Measurements from ENCODE around the gene TNS1.

Gene TNS1

DNA sequence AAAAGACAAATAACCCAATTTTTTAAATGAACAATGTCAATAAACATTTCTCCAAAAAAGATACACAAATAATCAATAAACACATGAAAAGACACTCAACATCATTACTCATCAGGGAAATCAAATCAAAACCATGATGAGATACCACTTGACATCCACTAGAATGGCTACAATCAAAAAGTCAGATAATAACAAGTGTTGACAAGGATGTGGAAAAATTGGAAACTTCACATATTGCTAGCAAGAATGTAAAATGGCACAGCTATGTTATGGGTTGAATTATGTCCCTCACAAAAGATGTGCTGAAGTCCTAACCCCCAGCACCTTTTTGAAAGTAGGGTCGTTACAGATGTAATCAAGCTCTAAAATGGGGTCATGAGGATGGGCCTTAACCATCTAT, 33.2 kb downstream of the TNS1 start:
- Histone ChIP-seq H3K4me3 (ENCODE audit: low read depth, low read length) (no peak overlapping the region), H3K36me3 (ENCODE audit: control insufficient read depth, insufficient read depth, low read length) (no peaks in the 10 kb centered on the region), H3K9me3 (ENCODE audit: control insufficient read depth, insufficient read depth, low read length) (no peaks in the 10 kb centered on the region), H3K9ac (ENCODE audit: low read depth, low read length) (no peak overlapping the region), H3K27me3 (ENCODE audit: control insufficient read depth, insufficient read depth, low read length) (no peaks in the 10 kb centered on the region), H3K4me1 (ENCODE audit: control insufficient read depth, insufficient read depth, low read length) (peaks cover 7% of the 10 kb centered on the region)

DNA sequence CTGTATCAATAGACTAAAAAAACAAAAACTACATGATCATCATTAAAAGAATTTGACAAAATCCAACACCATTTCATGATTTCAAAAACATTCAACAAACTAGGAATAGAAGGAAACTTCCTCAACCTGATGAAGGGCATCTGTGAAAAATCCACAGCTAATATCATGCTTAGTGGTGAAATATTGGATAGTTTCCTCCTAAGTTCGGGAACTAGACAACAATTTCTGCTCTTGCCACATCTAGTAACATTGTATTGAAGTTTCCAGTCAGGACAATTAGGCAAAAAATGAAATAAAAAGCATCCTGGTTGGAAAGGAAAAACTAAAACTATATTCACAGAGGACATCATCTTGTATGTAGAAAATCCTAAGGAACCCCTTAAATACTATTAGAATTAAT, 34.8 kb downstream of the TNS1 start:
- no peaks in the 10 kb centered on the region for H3K27me3 ChIP-seq (ENCODE audit: control insufficient read depth, insufficient read depth, low read length)
- peaks cover 9% of the 10 kb centered on the region for H3K4me1 ChIP-seq (ENCODE audit: control insufficient read depth, insufficient read depth, low read length)
- no peak overlapping the region for H3K4me3 ChIP-seq (ENCODE audit: low read depth, low read length)
- no peaks in the 10 kb centered on the region for H3K9me3 ChIP-seq (ENCODE audit: control insufficient read depth, insufficient read depth, low read length)
- H3K9ac ChIP-seq (ENCODE audit: low read depth, low read length): no peak overlapping the region
- H3K36me3 ChIP-seq (ENCODE audit: control insufficient read depth, insufficient read depth, low read length): no peaks in the 10 kb centered on the region

DNA sequence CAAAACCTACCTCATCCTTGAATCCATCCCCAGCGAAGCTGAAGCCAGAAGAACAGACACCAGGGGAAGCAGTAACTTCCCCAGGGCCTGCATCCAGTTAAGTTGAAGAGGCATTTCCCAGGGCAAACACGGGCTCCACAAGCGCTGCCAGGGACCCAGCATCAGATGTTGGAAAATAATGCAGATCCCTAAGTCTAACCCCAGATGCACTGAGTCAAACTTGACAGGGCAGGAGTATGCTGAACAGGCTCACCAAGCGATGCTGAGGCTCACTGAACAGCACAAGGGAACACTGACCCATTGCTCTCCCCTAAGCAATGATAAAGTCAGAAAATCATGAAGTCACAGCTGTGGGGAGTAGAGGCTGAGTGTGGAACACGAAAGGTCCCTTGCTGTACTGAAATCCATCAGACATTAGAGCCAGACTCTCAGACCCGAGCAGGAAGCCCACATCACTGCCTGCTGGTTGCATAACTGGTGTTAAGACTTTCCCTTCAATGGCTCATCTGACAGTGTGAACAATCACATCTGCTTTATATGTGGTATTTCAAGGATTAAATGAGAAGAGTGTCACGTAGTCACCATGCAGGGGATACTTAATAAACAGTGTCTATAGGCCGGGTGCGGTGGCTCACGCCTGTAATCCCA, 36.2 kb downstream of the TNS1 start:
- H3K36me3 ChIP-seq (ENCODE audit: control insufficient read depth, insufficient read depth, low read length): no peaks in the 10 kb centered on the region
- H3K27me3 ChIP-seq (ENCODE audit: control insufficient read depth, insufficient read depth, low read length): no peaks in the 10 kb centered on the region
- peaks cover 9% of the 10 kb centered on the region for H3K4me1 ChIP-seq (ENCODE audit: control insufficient read depth, insufficient read depth, low read length)
- H3K4me3 ChIP-seq (ENCODE audit: low read depth, low read length): no peak overlapping the region
- H3K9ac ChIP-seq (ENCODE audit: low read depth, low read length): no peak overlapping the region
- no peaks in the 10 kb centered on the region for H3K9me3 ChIP-seq (ENCODE audit: control insufficient read depth, insufficient read depth, low read length)

DNA sequence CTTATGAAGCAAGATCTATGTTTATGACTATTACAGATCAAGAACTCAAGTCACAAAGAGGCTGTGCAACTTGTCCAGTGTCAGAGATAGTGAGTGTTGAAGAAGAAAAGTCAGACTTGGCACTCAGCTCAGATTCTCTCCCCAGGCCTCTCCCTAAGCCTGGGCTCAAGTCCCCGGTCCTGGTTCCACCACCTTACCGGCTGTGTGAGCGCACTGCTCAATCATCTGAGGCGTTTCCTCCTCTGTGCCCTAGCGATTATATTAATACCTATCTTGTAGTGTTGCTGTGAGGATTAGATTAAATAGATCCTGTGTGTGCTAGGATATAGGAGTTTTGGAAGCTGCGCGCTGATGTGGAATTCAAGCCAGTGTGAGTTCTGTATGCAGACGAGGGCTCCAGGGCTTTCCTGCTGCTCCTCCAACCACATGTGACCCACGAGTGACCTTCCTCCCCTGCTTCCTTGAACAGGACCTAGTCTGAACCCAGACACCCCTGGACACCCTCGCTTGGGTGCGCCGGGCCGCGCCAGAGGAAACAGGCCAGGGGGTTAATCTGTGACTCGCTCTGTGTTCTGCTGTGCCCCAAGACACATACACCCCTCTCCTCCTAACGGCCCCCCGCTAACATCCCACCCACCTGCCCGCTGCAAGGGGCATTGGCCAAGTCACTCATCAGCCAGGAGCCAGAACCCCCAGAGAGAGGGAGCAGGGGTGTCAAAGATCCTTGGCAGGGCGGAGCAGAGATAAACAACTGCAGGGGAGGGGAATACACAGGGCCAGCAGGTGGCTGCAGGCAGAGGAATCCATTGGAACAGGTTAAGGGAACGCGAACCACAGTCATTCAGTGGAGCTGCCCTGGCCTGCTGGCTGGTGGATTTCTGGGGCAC, 38.3 kb downstream of the TNS1 start:
- Histone ChIP-seq H3K4me1 (ENCODE audit: control insufficient read depth, insufficient read depth, low read length) (peaks cover 9% of the 10 kb centered on the region), H3K9me3 (ENCODE audit: control insufficient read depth, insufficient read depth, low read length) (no peaks in the 10 kb centered on the region), H3K27me3 (ENCODE audit: control insufficient read depth, insufficient read depth, low read length) (no peaks in the 10 kb centered on the region), H3K9ac (ENCODE audit: low read depth, low read length) (no peak overlapping the region), H3K4me3 (ENCODE audit: low read depth, low read length) (no peak overlapping the region), H3K36me3 (ENCODE audit: control insufficient read depth, insufficient read depth, low read length) (no peaks in the 10 kb centered on the region)

DNA sequence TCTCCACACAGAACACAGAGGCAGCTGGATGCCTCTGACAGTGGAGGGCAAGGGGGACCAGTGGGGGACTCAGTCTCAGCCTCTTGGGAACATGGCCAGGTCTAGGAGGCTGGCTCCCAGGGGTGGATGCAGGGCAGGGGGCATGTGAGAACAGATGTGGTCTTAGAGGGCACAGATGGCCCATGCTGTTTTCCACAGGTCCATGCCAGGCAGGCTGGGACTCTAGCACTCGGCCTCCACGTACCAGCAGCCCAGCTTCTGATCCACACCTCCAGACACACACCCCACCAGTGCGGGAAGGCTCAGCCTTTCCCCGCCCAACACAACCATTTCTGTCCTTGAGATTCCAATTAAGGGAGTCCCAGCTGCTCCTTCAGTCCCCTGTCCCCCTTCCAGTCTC, 42.4 kb downstream of the TNS1 start:
- Histone ChIP-seq H3K36me3 (ENCODE audit: control insufficient read depth, insufficient read depth, low read length) (no peaks in the 10 kb centered on the region), H3K4me1 (ENCODE audit: control insufficient read depth, insufficient read depth, low read length) (peaks cover 8% of the 10 kb centered on the region), H3K9me3 (ENCODE audit: control insufficient read depth, insufficient read depth, low read length) (no peaks in the 10 kb centered on the region), H3K4me3 (ENCODE audit: low read depth, low read length) (no peak overlapping the region), H3K9ac (ENCODE audit: low read depth, low read length) (no peak overlapping the region), H3K27me3 (ENCODE audit: control insufficient read depth, insufficient read depth, low read length) (no peaks in the 10 kb centered on the region)

DNA sequence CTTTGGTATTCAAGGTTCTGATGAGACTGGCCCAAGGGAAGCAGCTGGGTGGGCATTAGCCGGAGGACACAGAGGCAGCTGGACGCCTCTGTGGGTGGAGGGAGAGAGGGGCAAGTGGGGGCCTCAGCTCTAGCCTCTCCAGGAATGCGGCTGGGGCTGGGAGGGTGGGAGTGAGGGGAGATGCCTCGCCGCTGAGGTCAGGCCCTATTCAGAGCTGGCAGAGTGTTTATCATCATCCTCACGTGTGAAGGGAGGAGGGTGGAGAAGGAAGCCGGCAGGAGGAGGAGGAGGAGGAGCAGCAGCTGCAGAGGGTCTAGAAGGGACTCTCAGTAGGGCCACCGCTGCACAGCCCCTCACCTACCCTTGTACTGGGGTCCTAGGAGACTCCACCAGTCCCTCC, 43.1 kb downstream of the TNS1 start:
- Histone ChIP-seq H3K27me3 (ENCODE audit: control insufficient read depth, insufficient read depth, low read length) (no peaks in the 10 kb centered on the region), H3K36me3 (ENCODE audit: control insufficient read depth, insufficient read depth, low read length) (no peaks in the 10 kb centered on the region), H3K4me3 (ENCODE audit: low read depth, low read length) (no peak overlapping the region), H3K9ac (ENCODE audit: low read depth, low read length) (no peak overlapping the region), H3K9me3 (ENCODE audit: control insufficient read depth, insufficient read depth, low read length) (no peaks in the 10 kb centered on the region), H3K4me1 (ENCODE audit: control insufficient read depth, insufficient read depth, low read length) (peaks cover 2% of the 10 kb centered on the region)

DNA sequence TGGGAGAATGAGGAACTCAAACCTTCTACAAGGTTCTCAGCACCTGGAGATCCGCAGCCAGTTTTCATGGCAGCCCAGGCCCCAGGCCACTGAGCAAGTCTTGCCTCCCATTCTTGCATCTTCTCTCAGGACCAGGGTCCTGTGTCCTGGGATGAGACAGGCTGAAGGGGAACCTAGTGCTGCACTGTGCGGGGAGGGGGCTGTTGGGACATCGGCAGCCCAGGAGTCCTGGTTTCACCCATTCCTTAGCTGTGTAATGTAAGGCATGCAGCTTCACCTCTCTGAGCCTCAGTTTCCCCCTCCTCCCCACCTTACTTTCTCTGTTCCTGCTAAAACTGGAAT, 43.9 kb downstream of the TNS1 start:
- no peaks in the 10 kb centered on the region for H3K9me3 ChIP-seq (ENCODE audit: control insufficient read depth, insufficient read depth, low read length)
- no peaks in the 10 kb centered on the region for H3K4me1 ChIP-seq (ENCODE audit: control insufficient read depth, insufficient read depth, low read length)
- no peak overlapping the region for H3K4me3 ChIP-seq (ENCODE audit: low read depth, low read length)
- H3K36me3 ChIP-seq (ENCODE audit: control insufficient read depth, insufficient read depth, low read length): no peaks in the 10 kb centered on the region
- no peak overlapping the region for H3K9ac ChIP-seq (ENCODE audit: low read depth, low read length)
- H3K27me3 ChIP-seq (ENCODE audit: control insufficient read depth, insufficient read depth, low read length): no peaks in the 10 kb centered on the region

DNA sequence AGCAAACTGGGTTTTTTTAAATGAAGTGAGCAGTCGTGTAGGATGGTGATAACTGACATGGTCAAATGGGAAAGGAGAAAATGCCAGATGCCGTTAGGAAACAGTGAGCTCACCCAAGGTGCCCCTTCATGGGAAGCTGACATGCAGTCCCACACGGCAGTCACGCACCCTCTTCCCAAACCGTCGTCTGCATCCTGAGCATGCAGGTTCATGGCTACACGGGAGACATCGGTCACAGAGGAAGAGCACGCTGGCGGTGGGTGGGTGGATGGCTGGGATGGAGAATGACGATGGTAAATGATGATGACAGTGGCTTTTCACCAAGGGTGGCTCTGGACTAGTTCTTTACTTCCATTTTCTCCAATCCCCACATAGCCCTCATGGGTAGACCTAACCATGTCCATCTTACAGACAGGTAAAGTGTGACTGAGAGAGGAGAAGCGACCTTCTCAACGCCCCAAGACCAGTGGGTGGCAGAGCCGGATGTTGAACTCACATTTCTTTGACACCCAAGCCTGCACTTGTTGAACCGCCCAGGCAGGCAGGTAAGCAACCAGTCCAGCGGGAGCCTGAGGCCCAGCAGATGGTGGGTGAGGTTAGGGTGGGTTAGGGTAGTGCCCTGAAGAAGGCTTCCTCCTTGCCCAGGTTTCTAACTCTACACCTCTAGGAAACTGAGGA, 44.5 kb downstream of the TNS1 start:
- Histone ChIP-seq H3K27me3 (ENCODE audit: control insufficient read depth, insufficient read depth, low read length) (no peaks in the 10 kb centered on the region), H3K4me1 (ENCODE audit: control insufficient read depth, insufficient read depth, low read length) (no peaks in the 10 kb centered on the region), H3K36me3 (ENCODE audit: control insufficient read depth, insufficient read depth, low read length) (no peaks in the 10 kb centered on the region), H3K4me3 (ENCODE audit: low read depth, low read length) (no peak overlapping the region), H3K9ac (ENCODE audit: low read depth, low read length) (no peak overlapping the region), H3K9me3 (ENCODE audit: control insufficient read depth, insufficient read depth, low read length) (no peaks in the 10 kb centered on the region)

DNA sequence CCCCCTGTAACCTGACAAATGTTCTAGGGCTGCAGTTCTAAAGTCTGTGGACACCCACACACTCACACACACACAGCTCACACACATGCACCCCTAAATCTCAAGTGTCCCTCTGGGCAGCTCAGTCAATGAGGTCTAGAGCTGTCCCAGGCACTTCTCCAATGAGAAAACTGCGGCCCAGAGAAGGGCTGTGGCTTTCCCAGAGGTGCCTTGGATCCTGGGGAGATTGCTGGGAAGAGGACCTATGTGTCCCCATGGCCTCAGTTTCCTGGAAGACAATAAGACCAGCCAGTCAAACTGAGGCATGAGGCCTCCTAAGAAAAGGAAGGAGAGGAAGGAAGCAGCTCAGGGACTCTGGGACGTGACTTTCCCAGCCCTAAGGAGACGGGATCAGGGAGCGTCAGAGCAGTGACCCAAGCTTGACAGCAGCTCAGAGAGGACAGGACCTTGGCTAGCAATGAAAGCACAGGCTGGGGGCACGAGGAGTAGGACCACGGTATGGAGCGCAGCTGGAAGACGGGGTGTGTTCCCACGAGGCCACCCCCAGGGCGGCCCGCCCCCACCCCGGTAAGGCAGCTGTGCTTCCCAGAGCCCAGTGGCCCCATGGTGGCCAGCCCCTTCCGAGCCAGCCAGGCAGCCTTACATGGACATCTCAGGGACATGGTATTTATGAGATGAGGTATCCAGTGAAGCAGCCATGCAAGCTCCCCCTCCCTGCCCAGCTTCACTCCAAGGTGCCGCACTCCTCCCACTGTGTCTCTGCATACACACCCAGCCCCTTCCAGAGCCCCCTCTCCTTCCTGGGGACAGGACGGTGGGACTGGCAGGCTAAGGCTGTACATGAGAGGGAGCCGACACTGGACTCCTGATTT, 46.0 kb downstream of the TNS1 start:
- H3K4me1 ChIP-seq (ENCODE audit: control insufficient read depth, insufficient read depth, low read length): no peaks in the 10 kb centered on the region
- no peaks in the 10 kb centered on the region for H3K9me3 ChIP-seq (ENCODE audit: control insufficient read depth, insufficient read depth, low read length)
- H3K36me3 ChIP-seq (ENCODE audit: control insufficient read depth, insufficient read depth, low read length): no peaks in the 10 kb centered on the region
- no peak overlapping the region for H3K4me3 ChIP-seq (ENCODE audit: low read depth, low read length)
- H3K27me3 ChIP-seq (ENCODE audit: control insufficient read depth, insufficient read depth, low read length): no peaks in the 10 kb centered on the region
- no peak overlapping the region for H3K9ac ChIP-seq (ENCODE audit: low read depth, low read length)

DNA sequence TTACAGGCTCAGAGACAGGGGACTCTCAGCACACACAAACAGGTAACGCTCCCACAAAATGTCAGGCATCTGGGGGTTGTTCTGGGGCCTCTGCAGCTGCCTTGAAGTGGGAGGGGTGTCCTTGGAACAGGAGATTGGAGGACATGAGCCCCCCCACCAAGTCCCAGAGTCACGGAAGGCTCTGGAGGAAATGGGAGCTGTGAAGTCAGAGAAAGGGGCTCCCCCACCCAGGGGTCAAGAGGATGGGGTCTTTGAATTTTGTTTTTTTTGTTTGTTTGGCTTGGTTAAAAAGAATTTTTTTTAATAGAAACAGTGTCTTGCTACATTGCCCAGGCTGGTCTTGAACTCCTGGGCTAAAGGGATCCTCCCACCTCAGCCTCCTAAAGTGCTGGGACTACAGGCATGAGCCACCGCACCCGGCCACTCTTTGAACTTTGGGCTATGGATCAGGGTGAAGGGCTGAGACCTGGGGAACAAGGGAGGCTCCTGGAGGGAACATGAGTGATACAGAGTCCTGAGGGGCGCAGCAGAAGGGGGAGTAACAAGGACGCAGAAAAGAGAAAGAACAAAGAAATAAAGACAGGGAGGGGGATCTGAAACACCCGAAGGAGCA, 46.8 kb downstream of the TNS1 start:
- no peak overlapping the region for H3K4me3 ChIP-seq (ENCODE audit: low read depth, low read length)
- no peaks in the 10 kb centered on the region for H3K36me3 ChIP-seq (ENCODE audit: control insufficient read depth, insufficient read depth, low read length)
- H3K9ac ChIP-seq (ENCODE audit: low read depth, low read length): no peak overlapping the region
- peaks cover 2% of the 10 kb centered on the region for H3K4me1 ChIP-seq (ENCODE audit: control insufficient read depth, insufficient read depth, low read length)
- H3K9me3 ChIP-seq (ENCODE audit: control insufficient read depth, insufficient read depth, low read length): no peaks in the 10 kb centered on the region
- H3K27me3 ChIP-seq (ENCODE audit: control insufficient read depth, insufficient read depth, low read length): no peaks in the 10 kb centered on the region

Data from iPS-15b (cell line).